ENCODE measurements around the gene GRM4. TPM values are rescaled to one million over a fixed set of nuclear protein-coding genes. Genes with fewer than 3 reads are reported as not detected.

The GRM4 gene
- polyA plus RNA-seq, 1 donor = 0.53 TPM

GRCh38 chr6:34085453-34086170 is 60.3 kb downstream of the GRM4 start:
- no peak for DNase-seq

- DNase-seq = no peak
These were observed 61.1 kb downstream of the GRM4 start for GRCh38 chr6:34084591-34085290.

GRCh38 chr6:34082864-34083626 is 62.8 kb downstream of the GRM4 start:
- no peak for DNase-seq

- no peak for DNase-seq
These were observed 63.5 kb downstream of the GRM4 start for GRCh38 chr6:34082348-34082747.

GRCh38 chr6:34080357-34080756 is 65.5 kb downstream of the GRM4 start:
- no peak for DNase-seq

- no peak for DNase-seq
These were observed 66.0 kb downstream of the GRM4 start for GRCh38 chr6:34079899-34080298.

- DNase-seq = no peak
These were observed 70.0 kb downstream of the GRM4 start for GRCh38 chr6:34075906-34076305.

- DNase-seq = no peak
These were observed 71.7 kb downstream of the GRM4 start for GRCh38 chr6:34074064-34074742.

GRCh38 chr6:34073540-34073939 is 72.3 kb downstream of the GRM4 start:
- no peak for DNase-seq

GRCh38 chr6:34072727-34073126 is 73.2 kb downstream of the GRM4 start:
- no peak for DNase-seq

- no peak for DNase-seq
These were observed 74.0 kb downstream of the GRM4 start for GRCh38 chr6:34071884-34072379.

GRCh38 chr6:34071136-34071883 is 74.6 kb downstream of the GRM4 start:
- no peak for DNase-seq

GRCh38 chr6:34070315-34071135 is 75.4 kb downstream of the GRM4 start:
- no peak for DNase-seq

- DNase-seq = no peak
These were observed 77.3 kb downstream of the GRM4 start for GRCh38 chr6:34068462-34069044.

GRCh38 chr6:34067814-34068213 is 78.1 kb downstream of the GRM4 start:
- no peak for DNase-seq

GRCh38 chr6:34066772-34067770 is 78.8 kb downstream of the GRM4 start:
- no peak for DNase-seq

- no peak for DNase-seq
These were observed 79.7 kb downstream of the GRM4 start for GRCh38 chr6:34066218-34066571.

- no peak for DNase-seq
These were observed 80.2 kb downstream of the GRM4 start for GRCh38 chr6:34065466-34066217.
